WTC11 (cell line): ENCODE measurements around the gene SLC25A23. TPM values are rescaled to one million over a fixed set of nuclear protein-coding genes. Genes with fewer than 3 reads are reported as not detected.

ENCODE experiments used
- ATAC-seq: fragments of 200-7000 bp; cut with Tn5 transposase; 2 replicates; pipeline ENCODE4 v1.10.0; 2021; ENCODE audit warnings: mild to moderate bottlenecking, moderate library complexity
- CTCF ChIA-PET: fragments of 300-600 bp; sonication (Branson Sonifier 250); formaldehyde crosslinking; loops from one replicate; lab custom pipeline; 2021; ENCODE audit warnings: antibody characterized with exemption; lab: Charles Lee
- POLR2A ChIA-PET: fragments of 350-600 bp; sonication (Branson Sonifier 250); formaldehyde crosslinking; loops from one replicate; lab custom pipeline; 2021; ENCODE audit warnings: antibody characterized with exemption; lab: Charles Lee
- DNase-seq: peaks from one replicate; pipeline ENCODE4 v3.0.0; 2021; ENCODE audit warnings: low spot score
- H3K27ac Mint-ChIP-seq: 2 replicates; pipeline ENCODE4 v1.8.0; 2021; ENCODE audit warnings: mixed read lengths
- H3K27me3 Mint-ChIP-seq: 2 replicates; pipeline ENCODE4 v1.8.0; 2021; ENCODE audit warnings: low read depth, mild to moderate bottlenecking, moderate library complexity, mixed read lengths
- H3K36me3 Mint-ChIP-seq: 2 replicates; pipeline ENCODE4 v1.8.0; 2021; ENCODE audit warnings: mixed read lengths
- H3K4me1 Mint-ChIP-seq: 2 replicates; pipeline ENCODE4 v1.8.0; 2022; ENCODE audit warnings: mixed read lengths
- H3K4me3 Mint-ChIP-seq: 2 replicates; pipeline ENCODE4 v1.8.0; 2021; ENCODE audit warnings: mild to moderate bottlenecking, moderate library complexity, mixed read lengths
- H3K9me3 Mint-ChIP-seq: 2 replicates; pipeline ENCODE4 v1.8.0; 2021; ENCODE audit warnings: mixed read lengths
- ELF4 ChIP-seq: sonication (generic); formaldehyde crosslinking; IDR thresholded peaks from 2 replicates; pipeline ENCODE4 v1.8.1; 2022; ENCODE audit warnings: low read depth, mild to moderate bottlenecking, moderate library complexity, missing genetic modification reagents
- ESRRA ChIP-seq: sonication (generic); formaldehyde crosslinking; IDR thresholded peaks from 2 replicates; pipeline ENCODE4 v1.8.1; 2022; ENCODE audit warnings: mild to moderate bottlenecking, missing genetic modification reagents, borderline replicate concordance
- ETV6 ChIP-seq: sonication (generic); formaldehyde crosslinking; IDR thresholded peaks from 2 replicates; pipeline ENCODE4 v1.8.1; 2022; ENCODE audit warnings: mild to moderate bottlenecking, missing genetic modification reagents
- FOXP1 ChIP-seq: sonication (generic); formaldehyde crosslinking; IDR thresholded peaks from 2 replicates; pipeline ENCODE4 v1.8.0; 2022; ENCODE audit warnings: missing genetic modification reagents, mild to moderate bottlenecking, moderate library complexity, borderline replicate concordance
- HMGA2 ChIP-seq: fragments of 250-450 bp; sonication (Bioruptor Pico); IDR thresholded peaks from 2 replicates; pipeline ENCODE4 v1.4.0; 2021; ENCODE audit warnings: mild to moderate bottlenecking, moderate library complexity
- JAZF1 ChIP-seq: fragments of 250-450 bp; sonication (Bioruptor Pico); IDR thresholded peaks from 2 replicates; pipeline ENCODE4 v1.9.0; 2021; ENCODE audit warnings: moderate library complexity, mild to moderate bottlenecking, inconsistent platforms
- KAT7 ChIP-seq: sonication (generic); formaldehyde crosslinking; IDR thresholded peaks from 2 replicates; pipeline ENCODE4 v1.8.1; 2023; ENCODE audit warnings: missing genetic modification reagents, mild to moderate bottlenecking, borderline replicate concordance
- MAX ChIP-seq: sonication (generic); formaldehyde crosslinking; IDR thresholded peaks from 2 replicates; pipeline ENCODE4 v1.8.0; 2022; ENCODE audit warnings: mild to moderate bottlenecking, missing genetic modification reagents
- NFYB ChIP-seq: sonication (generic); formaldehyde crosslinking; conservative IDR thresholded peaks from 2 replicates; pipeline ENCODE4 v1.8.0; 2022; ENCODE audit warnings: low read depth, missing genetic modification reagents
- NR3C1 ChIP-seq: sonication (generic); formaldehyde crosslinking; conservative IDR thresholded peaks from 2 replicates; pipeline ENCODE4 v1.8.1; 2023; ENCODE audit warnings: low read depth, mild to moderate bottlenecking, missing genetic modification reagents
- PRRX2 ChIP-seq: fragments of 250-450 bp; sonication (Bioruptor Pico); IDR thresholded peaks from 2 replicates; pipeline ENCODE4 v1.8.0; 2021; ENCODE audit warnings: mild to moderate bottlenecking
- USF2 ChIP-seq: sonication (generic); formaldehyde crosslinking; IDR thresholded peaks from 2 replicates; pipeline ENCODE4 v1.8.1; 2023; ENCODE audit warnings: mild to moderate bottlenecking, missing genetic modification reagents, moderate library complexity
- ZNF263 ChIP-seq: sonication (generic); formaldehyde crosslinking; IDR thresholded peaks from 2 replicates; pipeline ENCODE4 v1.8.1; 2022; ENCODE audit warnings: low read depth, mild to moderate bottlenecking, moderate library complexity, missing genetic modification reagents
- ZNF416 ChIP-seq: fragments of 250-450 bp; sonication (Bioruptor Pico); IDR thresholded peaks from 2 replicates; pipeline ENCODE4 v1.9.0; 2021; ENCODE audit warnings: mild to moderate bottlenecking, inconsistent platforms
- total RNA-seq: library from RNA; stranded (reverse); gene quantifications from 3 replicates; pipeline ENCODE4 v1.2.3, GENCODE V29; 2021
- TF ChIP-seq, protein P1 (sequence below): fragments of 250-450 bp; sonication (Bioruptor Pico); IDR thresholded peaks from 2 replicates; pipeline ENCODE4 v1.9.0; 2021; ENCODE audit warnings: moderate library complexity, mild to moderate bottlenecking, inconsistent platforms, borderline replicate concordance
- TF ChIP-seq, protein P2 (sequence below): sonication (generic); formaldehyde crosslinking; conservative IDR thresholded peaks from 2 replicates; pipeline ENCODE4 v1.8.1; 2022; ENCODE audit warnings: mild to moderate bottlenecking, missing genetic modification reagents
- TF ChIP-seq, protein P3 (sequence below): sonication (generic); formaldehyde crosslinking; IDR thresholded peaks from 2 replicates; pipeline ENCODE4 v1.8.1; 2022; ENCODE audit warnings: missing genetic modification reagents, borderline replicate concordance
- TF ChIP-seq, protein P4 (sequence below): sonication (generic); formaldehyde crosslinking; IDR thresholded peaks from 2 replicates; pipeline ENCODE4 v1.8.0; 2022; ENCODE audit warnings: mild to moderate bottlenecking, missing genetic modification reagents
- TF ChIP-seq, protein P5 (sequence below): sonication (generic); formaldehyde crosslinking; IDR thresholded peaks from 2 replicates; pipeline ENCODE4 v1.8.0; 2023; ENCODE audit warnings: missing genetic modification reagents, mild to moderate bottlenecking, borderline replicate concordance
- TF ChIP-seq, protein P6 (sequence below): sonication (generic); formaldehyde crosslinking; IDR thresholded peaks from 2 replicates; pipeline ENCODE4 v1.8.1; 2023; ENCODE audit warnings: mild to moderate bottlenecking, missing genetic modification reagents, moderate library complexity
- TF ChIP-seq, protein P7 (sequence below): fragments of 200-600 bp; IDR thresholded peaks from 2 replicates; pipeline ENCODE4 v1.8.0; 2022; ENCODE audit warnings: antibody characterized with exemption

Gene SLC25A23
- total RNA-seq, 1 experiment from 2014 or later, result 63.6 TPM

GRCh38 chr19:6464070-6464873 is 4.7 kb upstream of the SLC25A23 start, which contains the start of gene CRB3 (continued):
- TF ChIP-seq, protein P1, sequence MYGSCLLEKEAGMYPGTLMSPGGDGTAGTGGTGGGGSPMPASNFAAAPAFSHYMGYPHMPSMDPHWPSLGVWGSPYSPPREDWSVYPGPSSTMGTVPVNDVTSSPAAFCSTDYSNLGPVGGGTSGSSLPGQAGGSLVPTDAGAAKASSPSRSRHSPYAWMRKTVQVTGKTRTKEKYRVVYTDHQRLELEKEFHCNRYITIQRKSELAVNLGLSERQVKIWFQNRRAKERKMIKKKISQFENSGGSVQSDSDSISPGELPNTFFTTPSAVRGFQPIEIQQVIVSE (CRISPR knock-in tag), result no peak
- TF ChIP-seq HMGA2 (no peak), JAZF1 (CRISPR knock-in tag) (no peak), ELF4 (CRISPR knock-in tag) (no peak), ETV6 (peak; percentile 87), FOXP1 (CRISPR knock-in tag) (peak; percentile 22; the same call in 1 of the 2 replicates), MAX (CRISPR knock-in tag) (peak; percentile 77; the same call in 1 of the 2 replicates), ZNF263 (CRISPR knock-in tag) (no peak), USF2 (CRISPR knock-in tag) (peak; percentile 98)
- TF ChIP-seq, protein P2, sequence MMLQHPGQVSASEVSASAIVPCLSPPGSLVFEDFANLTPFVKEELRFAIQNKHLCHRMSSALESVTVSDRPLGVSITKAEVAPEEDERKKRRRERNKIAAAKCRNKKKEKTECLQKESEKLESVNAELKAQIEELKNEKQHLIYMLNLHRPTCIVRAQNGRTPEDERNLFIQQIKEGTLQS (CRISPR knock-in tag), result no peak
- TF ChIP-seq, protein P3, sequence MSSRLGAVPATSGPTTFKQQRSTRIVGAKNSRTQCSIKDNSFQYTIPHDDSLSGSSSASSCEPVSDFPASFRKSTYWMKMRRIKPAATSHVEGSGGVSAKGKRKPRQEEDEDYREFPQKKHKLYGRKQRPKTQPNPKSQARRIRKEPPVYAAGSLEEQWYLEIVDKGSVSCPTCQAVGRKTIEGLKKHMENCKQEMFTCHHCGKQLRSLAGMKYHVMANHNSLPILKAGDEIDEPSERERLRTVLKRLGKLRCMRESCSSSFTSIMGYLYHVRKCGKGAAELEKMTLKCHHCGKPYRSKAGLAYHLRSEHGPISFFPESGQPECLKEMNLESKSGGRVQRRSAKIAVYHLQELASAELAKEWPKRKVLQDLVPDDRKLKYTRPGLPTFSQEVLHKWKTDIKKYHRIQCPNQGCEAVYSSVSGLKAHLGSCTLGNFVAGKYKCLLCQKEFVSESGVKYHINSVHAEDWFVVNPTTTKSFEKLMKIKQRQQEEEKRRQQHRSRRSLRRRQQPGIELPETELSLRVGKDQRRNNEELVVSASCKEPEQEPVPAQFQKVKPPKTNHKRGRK (CRISPR knock-in tag), result no peak

- Mint-ChIP-seq H3K27me3 (peaks cover 13% of the 10 kb centered on the region), H3K36me3 (peaks cover 9% of the 10 kb centered on the region), H3K4me1 (peaks cover 19% of the 10 kb centered on the region), H3K4me3 (peak overlapping the region; percentile 98), H3K9me3 (no peaks in the 10 kb centered on the region), H3K27ac (peak overlapping the region; percentile 99)
- ChIA-PET CTCF (interaction anchor here (0.6 to 1.3 kb wide), 7 partner anchors 14 to 254 kb away, joined by 3 to 10 read pairs (median 3); no protein-coding TSS in a partner anchor), POLR2A (interaction anchor here (0.6 to 1.6 kb wide), 3 partner anchors 16 to 441 kb away, joined by 7 to 13 read pairs (median 7); no protein-coding TSS in a partner anchor)
- DNase-seq (peak; percentile 97), ATAC-seq (peak; percentile 71)
- TF ChIP-seq NR3C1 (CRISPR knock-in tag), result no peak
- 0 out of 2 replicates have a peak, but pooled peaks have one; percentile 35 for TF ChIP-seq ETV6
- no peak for TF ChIP-seq ZNF416 (CRISPR knock-in tag)
- TF ChIP-seq, protein P4, sequence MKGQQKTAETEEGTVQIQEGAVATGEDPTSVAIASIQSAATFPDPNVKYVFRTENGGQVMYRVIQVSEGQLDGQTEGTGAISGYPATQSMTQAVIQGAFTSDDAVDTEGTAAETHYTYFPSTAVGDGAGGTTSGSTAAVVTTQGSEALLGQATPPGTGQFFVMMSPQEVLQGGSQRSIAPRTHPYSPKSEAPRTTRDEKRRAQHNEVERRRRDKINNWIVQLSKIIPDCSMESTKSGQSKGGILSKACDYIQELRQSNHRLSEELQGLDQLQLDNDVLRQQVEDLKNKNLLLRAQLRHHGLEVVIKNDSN (CRISPR knock-in tag), result 0 out of 2 replicates have a peak, but pooled peaks have one; percentile 25
- TF ChIP-seq, protein P5, sequence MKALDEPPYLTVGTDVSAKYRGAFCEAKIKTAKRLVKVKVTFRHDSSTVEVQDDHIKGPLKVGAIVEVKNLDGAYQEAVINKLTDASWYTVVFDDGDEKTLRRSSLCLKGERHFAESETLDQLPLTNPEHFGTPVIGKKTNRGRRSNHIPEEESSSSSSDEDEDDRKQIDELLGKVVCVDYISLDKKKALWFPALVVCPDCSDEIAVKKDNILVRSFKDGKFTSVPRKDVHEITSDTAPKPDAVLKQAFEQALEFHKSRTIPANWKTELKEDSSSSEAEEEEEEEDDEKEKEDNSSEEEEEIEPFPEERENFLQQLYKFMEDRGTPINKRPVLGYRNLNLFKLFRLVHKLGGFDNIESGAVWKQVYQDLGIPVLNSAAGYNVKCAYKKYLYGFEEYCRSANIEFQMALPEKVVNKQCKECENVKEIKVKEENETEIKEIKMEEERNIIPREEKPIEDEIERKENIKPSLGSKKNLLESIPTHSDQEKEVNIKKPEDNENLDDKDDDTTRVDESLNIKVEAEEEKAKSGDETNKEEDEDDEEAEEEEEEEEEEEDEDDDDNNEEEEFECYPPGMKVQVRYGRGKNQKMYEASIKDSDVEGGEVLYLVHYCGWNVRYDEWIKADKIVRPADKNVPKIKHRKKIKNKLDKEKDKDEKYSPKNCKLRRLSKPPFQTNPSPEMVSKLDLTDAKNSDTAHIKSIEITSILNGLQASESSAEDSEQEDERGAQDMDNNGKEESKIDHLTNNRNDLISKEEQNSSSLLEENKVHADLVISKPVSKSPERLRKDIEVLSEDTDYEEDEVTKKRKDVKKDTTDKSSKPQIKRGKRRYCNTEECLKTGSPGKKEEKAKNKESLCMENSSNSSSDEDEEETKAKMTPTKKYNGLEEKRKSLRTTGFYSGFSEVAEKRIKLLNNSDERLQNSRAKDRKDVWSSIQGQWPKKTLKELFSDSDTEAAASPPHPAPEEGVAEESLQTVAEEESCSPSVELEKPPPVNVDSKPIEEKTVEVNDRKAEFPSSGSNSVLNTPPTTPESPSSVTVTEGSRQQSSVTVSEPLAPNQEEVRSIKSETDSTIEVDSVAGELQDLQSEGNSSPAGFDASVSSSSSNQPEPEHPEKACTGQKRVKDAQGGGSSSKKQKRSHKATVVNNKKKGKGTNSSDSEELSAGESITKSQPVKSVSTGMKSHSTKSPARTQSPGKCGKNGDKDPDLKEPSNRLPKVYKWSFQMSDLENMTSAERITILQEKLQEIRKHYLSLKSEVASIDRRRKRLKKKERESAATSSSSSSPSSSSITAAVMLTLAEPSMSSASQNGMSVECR, result 0 out of 2 replicates have a peak, but pooled peaks have one; percentile 43
- TF ChIP-seq, protein P6, sequence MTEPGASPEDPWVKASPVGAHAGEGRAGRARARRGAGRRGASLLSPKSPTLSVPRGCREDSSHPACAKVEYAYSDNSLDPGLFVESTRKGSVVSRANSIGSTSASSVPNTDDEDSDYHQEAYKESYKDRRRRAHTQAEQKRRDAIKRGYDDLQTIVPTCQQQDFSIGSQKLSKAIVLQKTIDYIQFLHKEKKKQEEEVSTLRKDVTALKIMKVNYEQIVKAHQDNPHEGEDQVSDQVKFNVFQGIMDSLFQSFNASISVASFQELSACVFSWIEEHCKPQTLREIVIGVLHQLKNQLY (CRISPR knock-in tag), result no peak
- no peak for TF ChIP-seq PRRX2 (CRISPR knock-in tag)
- TF ChIP-seq NFYB (CRISPR knock-in tag), result peak; percentile 55; the same call in 1 of the 2 replicates
- no peak for TF ChIP-seq ESRRA
- TF ChIP-seq, protein P7, sequence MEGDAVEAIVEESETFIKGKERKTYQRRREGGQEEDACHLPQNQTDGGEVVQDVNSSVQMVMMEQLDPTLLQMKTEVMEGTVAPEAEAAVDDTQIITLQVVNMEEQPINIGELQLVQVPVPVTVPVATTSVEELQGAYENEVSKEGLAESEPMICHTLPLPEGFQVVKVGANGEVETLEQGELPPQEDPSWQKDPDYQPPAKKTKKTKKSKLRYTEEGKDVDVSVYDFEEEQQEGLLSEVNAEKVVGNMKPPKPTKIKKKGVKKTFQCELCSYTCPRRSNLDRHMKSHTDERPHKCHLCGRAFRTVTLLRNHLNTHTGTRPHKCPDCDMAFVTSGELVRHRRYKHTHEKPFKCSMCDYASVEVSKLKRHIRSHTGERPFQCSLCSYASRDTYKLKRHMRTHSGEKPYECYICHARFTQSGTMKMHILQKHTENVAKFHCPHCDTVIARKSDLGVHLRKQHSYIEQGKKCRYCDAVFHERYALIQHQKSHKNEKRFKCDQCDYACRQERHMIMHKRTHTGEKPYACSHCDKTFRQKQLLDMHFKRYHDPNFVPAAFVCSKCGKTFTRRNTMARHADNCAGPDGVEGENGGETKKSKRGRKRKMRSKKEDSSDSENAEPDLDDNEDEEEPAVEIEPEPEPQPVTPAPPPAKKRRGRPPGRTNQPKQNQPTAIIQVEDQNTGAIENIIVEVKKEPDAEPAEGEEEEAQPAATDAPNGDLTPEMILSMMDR, result peak; percentile 50
- no peak for TF ChIP-seq KAT7
Observed at GRCh38 chr19:6460099-6460884, 700 bp upstream of the SLC25A23 start.
